ENCODE results near the gene CYP2E1.
"Not testable (repeated sequence)": the region's sequence is repeated elsewhere in the genome, so short reads cannot be mapped to it uniquely, and the experiment has no call there.

The CYP2E1 gene

DNA sequence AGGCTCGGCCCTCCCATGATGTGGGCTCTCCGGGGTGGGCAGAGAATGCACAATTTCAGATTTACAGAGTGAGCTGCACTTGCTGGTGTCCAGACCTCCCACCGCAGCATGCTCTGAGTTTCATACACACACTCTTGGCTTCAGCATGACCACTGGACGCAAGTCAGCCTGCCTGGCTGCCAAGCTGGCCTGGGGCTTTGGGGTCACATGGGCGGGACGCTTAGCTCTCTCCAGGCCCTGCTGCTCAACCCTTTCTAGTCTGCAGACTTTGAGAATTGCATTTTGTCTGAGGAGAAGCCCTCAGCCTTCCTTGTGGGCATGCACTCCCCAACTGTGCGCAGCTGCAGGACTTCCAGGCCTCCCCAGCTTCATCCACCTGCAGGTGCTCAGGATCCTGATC is 5.7 kb downstream of the CYP2E1 start:
- CTCF ChIA-PET, result interaction anchor here (0.7 kb wide), 1 partner anchor 17 kb away, joined by 3 read pairs; no protein-coding TSS in a partner anchor

DNA sequence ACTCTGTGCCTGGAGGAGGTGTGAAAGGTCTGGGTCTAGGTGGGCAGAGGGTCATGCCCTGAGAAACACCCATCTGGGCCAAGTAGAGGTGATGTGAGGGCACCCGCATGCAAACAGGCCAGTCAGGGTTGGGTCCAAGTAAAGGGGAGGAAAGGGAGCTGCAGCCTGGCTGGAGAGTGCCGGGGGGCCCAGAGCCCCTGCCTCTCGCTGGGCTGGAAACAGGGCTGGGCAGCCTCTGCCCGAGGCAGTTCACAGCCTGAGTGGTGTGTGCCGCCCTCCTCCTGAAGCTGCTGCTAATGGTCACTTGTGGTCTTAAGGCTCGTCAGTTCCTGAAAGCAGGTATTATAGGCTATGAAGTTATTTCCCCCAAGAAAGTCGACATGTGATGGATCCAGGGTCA is 7.3 kb downstream of the CYP2E1 start:
- no peak for DNase-seq (ENCODE audit: low read depth, low spot score)
- ChIA-PET CTCF (interaction anchor here (1.0 kb wide), 1 partner anchor 15 kb away, joined by 3 read pairs; no protein-coding TSS in a partner anchor), POLR2A (no interaction called here)
- H3K4me3 ChIP-seq (ENCODE audit: low read depth, low read length), result no peak overlapping the region
- TF ChIP-seq, protein P1, sequence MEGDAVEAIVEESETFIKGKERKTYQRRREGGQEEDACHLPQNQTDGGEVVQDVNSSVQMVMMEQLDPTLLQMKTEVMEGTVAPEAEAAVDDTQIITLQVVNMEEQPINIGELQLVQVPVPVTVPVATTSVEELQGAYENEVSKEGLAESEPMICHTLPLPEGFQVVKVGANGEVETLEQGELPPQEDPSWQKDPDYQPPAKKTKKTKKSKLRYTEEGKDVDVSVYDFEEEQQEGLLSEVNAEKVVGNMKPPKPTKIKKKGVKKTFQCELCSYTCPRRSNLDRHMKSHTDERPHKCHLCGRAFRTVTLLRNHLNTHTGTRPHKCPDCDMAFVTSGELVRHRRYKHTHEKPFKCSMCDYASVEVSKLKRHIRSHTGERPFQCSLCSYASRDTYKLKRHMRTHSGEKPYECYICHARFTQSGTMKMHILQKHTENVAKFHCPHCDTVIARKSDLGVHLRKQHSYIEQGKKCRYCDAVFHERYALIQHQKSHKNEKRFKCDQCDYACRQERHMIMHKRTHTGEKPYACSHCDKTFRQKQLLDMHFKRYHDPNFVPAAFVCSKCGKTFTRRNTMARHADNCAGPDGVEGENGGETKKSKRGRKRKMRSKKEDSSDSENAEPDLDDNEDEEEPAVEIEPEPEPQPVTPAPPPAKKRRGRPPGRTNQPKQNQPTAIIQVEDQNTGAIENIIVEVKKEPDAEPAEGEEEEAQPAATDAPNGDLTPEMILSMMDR (IDR thresholded peaks at IDR 0.05; ENCODE audit: insufficient read depth, low read length, missing control alignments), result no peak

More for the DNA sequence above, 5.7 kb downstream of the CYP2E1 start:
- no peak for DNase-seq (ENCODE audit: low read depth, low spot score)
- H3K4me3 ChIP-seq (ENCODE audit: low read depth, low read length), result no peak overlapping the region
- POLR2A ChIA-PET, result no interaction called here
- TF ChIP-seq, protein P1 (IDR thresholded peaks at IDR 0.05; ENCODE audit: insufficient read depth, low read length, missing control alignments), result no peak

DNA sequence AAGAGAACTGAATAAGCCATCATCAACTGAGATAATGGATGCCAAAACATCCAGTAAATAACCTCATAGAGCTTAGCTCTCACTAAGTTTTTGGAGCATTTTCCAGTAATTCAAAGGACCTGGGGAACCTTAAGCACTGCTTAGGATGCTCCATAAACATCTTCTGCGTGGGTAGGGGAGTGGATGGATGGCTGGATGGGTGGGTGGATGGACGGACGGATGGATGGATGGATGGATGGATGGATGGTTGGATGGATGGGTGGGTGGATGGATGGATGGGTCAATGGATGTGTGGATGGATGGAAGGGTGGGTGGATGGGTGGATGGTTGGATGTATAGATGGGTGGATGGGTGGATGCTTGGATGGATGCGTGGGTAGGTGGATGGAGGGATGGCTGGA is 9.0 kb downstream of the CYP2E1 start:
- ChIA-PET POLR2A (no interaction called here), CTCF (interaction anchor here (1.9 kb wide), 1 partner anchor 16 kb away, joined by 7 read pairs; no protein-coding TSS in a partner anchor)
- no peak overlapping the region for H3K4me3 ChIP-seq (ENCODE audit: low read depth, low read length)
- no peak for DNase-seq (ENCODE audit: low read depth, low spot score)
- TF ChIP-seq, protein P1 (IDR thresholded peaks at IDR 0.05; ENCODE audit: insufficient read depth, low read length, missing control alignments), result no peak

DNA sequence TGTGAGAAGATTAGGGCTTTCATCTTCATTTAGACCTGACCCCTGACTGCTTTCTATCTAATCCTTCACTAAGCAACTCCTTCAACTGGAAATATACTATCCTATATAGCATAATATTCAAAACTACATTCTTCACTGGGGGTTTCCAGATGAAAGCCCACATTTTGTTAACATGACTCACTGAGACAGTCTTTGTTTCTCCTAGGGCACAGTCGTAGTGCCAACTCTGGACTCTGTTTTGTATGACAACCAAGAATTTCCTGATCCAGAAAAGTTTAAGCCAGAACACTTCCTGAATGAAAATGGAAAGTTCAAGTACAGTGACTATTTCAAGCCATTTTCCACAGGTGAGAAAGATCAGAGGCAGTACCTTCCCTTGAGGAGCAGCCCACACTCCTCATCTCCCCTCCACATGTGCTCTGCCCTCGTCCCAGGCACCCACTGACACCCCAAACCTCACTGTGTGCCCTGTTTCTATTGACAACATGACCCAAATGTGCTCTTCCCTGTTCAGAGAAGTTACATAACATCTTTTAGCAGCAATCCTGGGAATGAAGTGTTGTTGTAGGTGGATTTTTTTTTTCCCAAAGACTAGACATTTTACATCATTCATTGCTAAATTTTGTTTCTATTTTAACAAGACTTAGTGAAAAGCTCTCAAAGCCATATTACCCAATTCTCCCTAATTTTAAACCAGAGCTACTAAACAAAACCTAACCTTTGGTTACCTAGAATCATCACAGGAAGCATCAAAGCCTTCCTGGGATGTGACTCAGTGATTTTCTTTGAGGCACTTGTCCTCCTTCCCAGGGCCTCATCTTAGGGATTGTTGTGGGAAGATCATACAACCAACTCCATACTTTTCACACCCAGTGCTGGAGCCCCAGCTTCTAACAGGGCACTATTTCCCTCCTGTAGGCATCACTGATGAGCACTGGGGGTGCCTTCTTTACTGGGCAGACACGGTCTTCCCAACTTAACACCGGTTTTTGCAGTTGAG is 10.7 kb downstream of the CYP2E1 start:
- TF ChIP-seq, protein P1 (IDR thresholded peaks at IDR 0.05; ENCODE audit: insufficient read depth, low read length, missing control alignments), result no peak
- DNase-seq (ENCODE audit: low read depth, low spot score), result no peak
- no peak overlapping the region for H3K4me3 ChIP-seq (ENCODE audit: low read depth, low read length)
- ChIA-PET CTCF (no interaction called here), POLR2A (no interaction called here)

DNA sequence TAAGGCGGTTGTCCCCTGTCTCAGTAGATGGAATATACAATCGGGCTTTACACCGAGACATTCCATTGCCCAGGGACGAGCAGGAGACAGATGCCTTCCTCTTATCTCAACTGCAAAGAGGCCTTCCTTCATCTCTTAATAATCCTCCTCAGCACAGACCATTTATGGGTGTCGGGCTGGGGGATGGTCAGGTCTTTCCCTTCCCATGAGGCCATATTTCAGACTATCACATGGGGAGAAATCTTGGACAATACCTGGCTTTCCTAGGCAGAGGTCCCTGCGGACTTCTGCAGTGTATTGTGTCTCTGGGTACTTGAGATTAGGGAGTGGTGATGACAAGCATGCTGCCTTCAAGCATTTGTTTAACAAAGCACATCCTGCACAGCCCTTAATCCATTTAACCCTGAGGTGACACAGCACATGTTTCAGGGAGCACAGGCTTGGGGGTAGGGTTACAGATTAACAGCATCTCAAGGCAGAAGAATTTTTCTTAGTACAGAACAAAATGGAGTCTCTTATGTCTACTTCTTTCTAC is 14.3 kb downstream of the CYP2E1 start:
- CTCF ChIA-PET; H3K4me3 ChIP-seq (ENCODE audit: low read depth, low read length); POLR2A ChIA-PET; DNase-seq (ENCODE audit: low read depth, low spot score): not testable (repeated sequence)

DNA sequence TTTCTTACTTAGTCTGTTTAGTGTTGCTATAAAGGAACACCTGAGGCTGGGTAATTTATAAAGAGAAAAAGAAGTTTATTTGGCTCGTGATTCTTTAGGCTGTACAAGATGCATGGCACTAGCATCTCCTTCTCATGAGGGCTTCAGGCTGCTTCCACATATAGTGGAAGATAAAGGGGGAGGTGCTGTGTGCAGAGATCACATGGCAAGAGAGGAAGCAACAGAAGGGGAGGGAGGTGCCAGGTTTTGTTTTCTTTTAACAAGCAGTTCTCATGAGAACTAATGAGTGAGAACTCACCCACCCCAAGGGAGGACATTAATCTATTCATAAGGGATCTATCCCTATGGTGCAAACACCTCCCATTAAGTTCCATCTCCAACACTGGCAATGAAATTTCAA is 17.3 kb downstream of the CYP2E1 start:
- TF ChIP-seq, protein P1 (IDR thresholded peaks at IDR 0.05; ENCODE audit: insufficient read depth, low read length, missing control alignments), result no peak
- DNase-seq (ENCODE audit: low read depth, low spot score), result no peak
- CTCF ChIA-PET, result no interaction called here
- H3K4me3 ChIP-seq (ENCODE audit: low read depth, low read length), result no peak overlapping the region
- POLR2A ChIA-PET, result no interaction called here

Data from AG04449 (cell line).